ENCODE measurements around the gene NPTXR. TPM values are rescaled to one million over a fixed set of nuclear protein-coding genes. Genes with fewer than 3 reads are reported as not detected.
A peak's percentile ranks its signal among the peaks of the same experiment; 100 is the strongest.

NPTXR gene
- total and polyA plus RNA-seq, 10 of the 15 experiments (the other 5 are each of a cell fraction or from before 2014, with no cell fraction given), result 0.02 to 0.38 (median 0.07) TPM; not detected in 2

GRCh38 chr22:38870312-38870741 is 26.5 kb upstream of the NPTXR start (continued):
- no peak for TF ChIP-seq SIX5 (IDR thresholded peaks at IDR 0.05; ENCODE audit: low read depth, low read length, severe bottlenecking)
- no peak for TF ChIP-seq MYC (IDR thresholded peaks at IDR 0.05; ENCODE audit: insufficient read depth, insufficient read length, insufficient replicate concordance, low read length, severe bottlenecking)
- TF ChIP-seq ELK1 (IDR thresholded peaks at IDR 0.05; ENCODE audit: low read depth, low read length), result 0 out of 2 replicates have a peak, but pooled peaks have one; percentile 13
- TF ChIP-seq, protein P1, sequence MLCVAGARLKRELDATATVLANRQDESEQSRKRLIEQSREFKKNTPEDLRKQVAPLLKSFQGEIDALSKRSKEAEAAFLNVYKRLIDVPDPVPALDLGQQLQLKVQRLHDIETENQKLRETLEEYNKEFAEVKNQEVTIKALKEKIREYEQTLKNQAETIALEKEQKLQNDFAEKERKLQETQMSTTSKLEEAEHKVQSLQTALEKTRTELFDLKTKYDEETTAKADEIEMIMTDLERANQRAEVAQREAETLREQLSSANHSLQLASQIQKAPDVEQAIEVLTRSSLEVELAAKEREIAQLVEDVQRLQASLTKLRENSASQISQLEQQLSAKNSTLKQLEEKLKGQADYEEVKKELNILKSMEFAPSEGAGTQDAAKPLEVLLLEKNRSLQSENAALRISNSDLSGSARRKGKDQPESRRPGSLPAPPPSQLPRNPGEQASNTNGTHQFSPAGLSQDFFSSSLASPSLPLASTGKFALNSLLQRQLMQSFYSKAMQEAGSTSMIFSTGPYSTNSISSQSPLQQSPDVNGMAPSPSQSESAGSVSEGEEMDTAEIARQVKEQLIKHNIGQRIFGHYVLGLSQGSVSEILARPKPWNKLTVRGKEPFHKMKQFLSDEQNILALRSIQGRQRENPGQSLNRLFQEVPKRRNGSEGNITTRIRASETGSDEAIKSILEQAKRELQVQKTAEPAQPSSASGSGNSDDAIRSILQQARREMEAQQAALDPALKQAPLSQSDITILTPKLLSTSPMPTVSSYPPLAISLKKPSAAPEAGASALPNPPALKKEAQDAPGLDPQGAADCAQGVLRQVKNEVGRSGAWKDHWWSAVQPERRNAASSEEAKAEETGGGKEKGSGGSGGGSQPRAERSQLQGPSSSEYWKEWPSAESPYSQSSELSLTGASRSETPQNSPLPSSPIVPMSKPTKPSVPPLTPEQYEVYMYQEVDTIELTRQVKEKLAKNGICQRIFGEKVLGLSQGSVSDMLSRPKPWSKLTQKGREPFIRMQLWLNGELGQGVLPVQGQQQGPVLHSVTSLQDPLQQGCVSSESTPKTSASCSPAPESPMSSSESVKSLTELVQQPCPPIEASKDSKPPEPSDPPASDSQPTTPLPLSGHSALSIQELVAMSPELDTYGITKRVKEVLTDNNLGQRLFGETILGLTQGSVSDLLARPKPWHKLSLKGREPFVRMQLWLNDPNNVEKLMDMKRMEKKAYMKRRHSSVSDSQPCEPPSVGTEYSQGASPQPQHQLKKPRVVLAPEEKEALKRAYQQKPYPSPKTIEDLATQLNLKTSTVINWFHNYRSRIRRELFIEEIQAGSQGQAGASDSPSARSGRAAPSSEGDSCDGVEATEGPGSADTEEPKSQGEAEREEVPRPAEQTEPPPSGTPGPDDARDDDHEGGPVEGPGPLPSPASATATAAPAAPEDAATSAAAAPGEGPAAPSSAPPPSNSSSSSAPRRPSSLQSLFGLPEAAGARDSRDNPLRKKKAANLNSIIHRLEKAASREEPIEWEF (IDR thresholded peaks at IDR 0.05; ENCODE audit: insufficient replicate concordance, low read depth, low read length), result no peak
- peak; percentile 69 for TF ChIP-seq SPI1 (IDR thresholded peaks at IDR 0.05; ENCODE audit: borderline replicate concordance, insufficient read depth, low read depth, low read length)
- no peak for TF ChIP-seq PML (IDR thresholded peaks at IDR 0.05; ENCODE audit: low read length)
- peak; percentile 53; the same call in 1 of the 3 replicates for TF ChIP-seq POU2F2 (IDR thresholded peaks at IDR 0.05; ENCODE audit: borderline replicate concordance, low read depth, low read length)
- TF ChIP-seq BHLHE40 (IDR thresholded peaks at IDR 0.05; ENCODE audit: borderline replicate concordance in 1 of 2, low read depth in 2 of 2, low read length in 1 of 2), result peak; percentile 10 to 16; a peak in 1 of 4 replicates
- peak; percentile 84 for TF ChIP-seq RAD21 (IDR thresholded peaks at IDR 0.05; ENCODE audit: insufficient read depth, low read depth, low read length)
- TF ChIP-seq ZBED1 (IDR thresholded peaks at IDR 0.05; ENCODE audit: borderline replicate concordance), result no peak
- TF ChIP-seq PAX8 (IDR thresholded peaks at IDR 0.05), result no peak
- TF ChIP-seq, protein P2, sequence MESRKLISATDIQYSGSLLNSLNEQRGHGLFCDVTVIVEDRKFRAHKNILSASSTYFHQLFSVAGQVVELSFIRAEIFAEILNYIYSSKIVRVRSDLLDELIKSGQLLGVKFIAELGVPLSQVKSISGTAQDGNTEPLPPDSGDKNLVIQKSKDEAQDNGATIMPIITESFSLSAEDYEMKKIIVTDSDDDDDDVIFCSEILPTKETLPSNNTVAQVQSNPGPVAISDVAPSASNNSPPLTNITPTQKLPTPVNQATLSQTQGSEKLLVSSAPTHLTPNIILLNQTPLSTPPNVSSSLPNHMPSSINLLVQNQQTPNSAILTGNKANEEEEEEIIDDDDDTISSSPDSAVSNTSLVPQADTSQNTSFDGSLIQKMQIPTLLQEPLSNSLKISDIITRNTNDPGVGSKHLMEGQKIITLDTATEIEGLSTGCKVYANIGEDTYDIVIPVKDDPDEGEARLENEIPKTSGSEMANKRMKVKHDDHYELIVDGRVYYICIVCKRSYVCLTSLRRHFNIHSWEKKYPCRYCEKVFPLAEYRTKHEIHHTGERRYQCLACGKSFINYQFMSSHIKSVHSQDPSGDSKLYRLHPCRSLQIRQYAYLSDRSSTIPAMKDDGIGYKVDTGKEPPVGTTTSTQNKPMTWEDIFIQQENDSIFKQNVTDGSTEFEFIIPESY (IDR thresholded peaks at IDR 0.05), result no peak
- no peak for TF ChIP-seq HCFC1 (IDR thresholded peaks at IDR 0.05; ENCODE audit: low read length)
- TF ChIP-seq LARP7 (IDR thresholded peaks at IDR 0.05), result no peak
- no peak for TF ChIP-seq HDAC6 (IDR thresholded peaks at IDR 0.05; ENCODE audit: unreplicated experiment)
- TF ChIP-seq IKZF2 (IDR thresholded peaks at IDR 0.05), result peak; percentile 90 to 92
- peak; percentile 60 for TF ChIP-seq NBN (IDR thresholded peaks at IDR 0.05)
- no peak for TF ChIP-seq PAX5 (IDR thresholded peaks at IDR 0.05; ENCODE audit: borderline replicate concordance, low read depth, low read length)
- TF ChIP-seq CREB1 (IDR thresholded peaks at IDR 0.05; ENCODE audit: low read depth), result peak; percentile 56
- TF ChIP-seq, protein P3, sequence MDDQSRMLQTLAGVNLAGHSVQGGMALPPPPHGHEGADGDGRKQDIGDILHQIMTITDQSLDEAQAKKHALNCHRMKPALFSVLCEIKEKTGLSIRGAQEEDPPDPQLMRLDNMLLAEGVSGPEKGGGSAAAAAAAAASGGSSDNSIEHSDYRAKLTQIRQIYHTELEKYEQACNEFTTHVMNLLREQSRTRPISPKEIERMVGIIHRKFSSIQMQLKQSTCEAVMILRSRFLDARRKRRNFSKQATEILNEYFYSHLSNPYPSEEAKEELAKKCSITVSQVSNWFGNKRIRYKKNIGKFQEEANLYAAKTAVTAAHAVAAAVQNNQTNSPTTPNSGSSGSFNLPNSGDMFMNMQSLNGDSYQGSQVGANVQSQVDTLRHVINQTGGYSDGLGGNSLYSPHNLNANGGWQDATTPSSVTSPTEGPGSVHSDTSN (IDR thresholded peaks at IDR 0.05; ENCODE audit: insufficient replicate concordance, low read depth, low read length), result peak; percentile 29

All from GM12878 (cell line).